Mesendoderm (in vitro differentiated cells): Measurements from ENCODE around the gene FANCC.

ENCODE experiments used
- DNase-seq: peaks from one replicate; pipeline ENCODE4 v3.0.0; 2013
- H2AK5ac ChIP-seq: 2 replicates; pipeline ENCODE4 v1.6.1; 2013; ENCODE audit warnings: low read length, inconsistent platforms
- H2BK120ac ChIP-seq: 2 replicates; pipeline ENCODE4 v1.6.1; 2013; ENCODE audit warnings: low read depth, mild to moderate bottlenecking, low read length, moderate library complexity, mixed read lengths
- H2BK15ac ChIP-seq: replicated peaks from 2 replicates; pipeline ENCODE4 v1.6.1; 2013; ENCODE audit warnings: low read depth, mild to moderate bottlenecking, moderate library complexity
- H2BK5ac ChIP-seq: 2 replicates; pipeline ENCODE4 v1.6.1; 2013; ENCODE audit warnings: low read length, inconsistent platforms
- H3K18ac ChIP-seq: 2 replicates; pipeline ENCODE4 v1.6.1; 2013; ENCODE audit warnings: mild to moderate bottlenecking, low read length, mixed read lengths
- H3K23ac ChIP-seq: one replicate; pipeline ENCODE4 v1.6.1; 2013; ENCODE audit warnings: low read length
- H3K27ac ChIP-seq: 2 replicates; pipeline ENCODE4 v1.5.1; 2013; ENCODE audit warnings: low read depth, mild to moderate bottlenecking, inconsistent platforms, low read length, moderate library complexity
- H3K27me3 ChIP-seq: 2 replicates; pipeline ENCODE4 v1.6.1; 2013; ENCODE audit warnings: low read length, control low read depth, mild to moderate bottlenecking, inconsistent platforms; ENCODE audit not compliant: insufficient read depth, poor library complexity
- H3K36me3 ChIP-seq: 2 replicates; pipeline ENCODE4 v1.6.1; 2013; ENCODE audit warnings: low read length, inconsistent platforms; ENCODE audit not compliant: control insufficient read depth, insufficient read depth
- H3K4ac ChIP-seq: one replicate; pipeline ENCODE4 v1.6.1; 2013; ENCODE audit warnings: low read depth, mild to moderate bottlenecking, low read length, moderate library complexity
- H3K4me1 ChIP-seq: 2 replicates; pipeline ENCODE4 v1.6.1; 2013; ENCODE audit warnings: low read depth, low read length, inconsistent platforms; ENCODE audit not compliant: control insufficient read depth
- H3K4me2 ChIP-seq: 2 replicates; pipeline ENCODE4 v1.6.1; 2013; ENCODE audit warnings: low read length
- H3K4me3 ChIP-seq: 2 replicates; pipeline ENCODE4 v1.5.1; 2013; ENCODE audit warnings: mild to moderate bottlenecking, low read length
- H3K56ac ChIP-seq: one replicate; pipeline ENCODE4 v1.6.1; 2013; ENCODE audit warnings: low read length
- H3K79me1 ChIP-seq: 2 replicates; pipeline ENCODE4 v1.6.1; 2013; ENCODE audit warnings: low read length, inconsistent platforms
- H3K79me2 ChIP-seq: 2 replicates; pipeline ENCODE4 v1.6.1; 2013; ENCODE audit warnings: mild to moderate bottlenecking, low read length; ENCODE audit not compliant: control insufficient read depth, insufficient read depth
- H3K9ac ChIP-seq: 2 replicates; pipeline ENCODE4 v1.6.1; 2013; ENCODE audit warnings: low read length, inconsistent platforms
- H4K5ac ChIP-seq: one replicate; pipeline ENCODE4 v1.6.1; 2013; ENCODE audit warnings: low read length
- H4K8ac ChIP-seq: one replicate; pipeline ENCODE4 v1.6.1; 2013; ENCODE audit warnings: low read depth, mild to moderate bottlenecking, control low read depth, low read length, moderate library complexity
- WGBS: extraction: QIAGEN DNeasy Blood & Tissue Kit; methylation state at CpG from one replicate; pipeline ENCODE4 v1.1.7; 2013; ENCODE audit warnings: low lambda C conversion rate, missing lambda C conversion rate; ENCODE audit not compliant: insufficient coverage; ENCODE audit errors: extremely low coverage; 5-methylcytosine and 5-hydroxymethylcytosine counted together

The FANCC gene

GRCh38 chr9:95088421-95089161 is 228.9 kb downstream of the FANCC start:
- Histone ChIP-seq H4K8ac (no peak overlapping the region), H3K23ac (no peak overlapping the region), H2BK120ac (no peak overlapping the region), H3K9ac (no peak overlapping the region), H3K27me3 (no peaks in the 10 kb centered on the region), H3K79me1 (no peaks in the 10 kb centered on the region), H2BK15ac (no peak overlapping the region), H3K56ac (no peak overlapping the region), H3K4me3 (no peak overlapping the region), H3K36me3 (no peaks in the 10 kb centered on the region), H2AK5ac (no peak overlapping the region), H3K4ac (no peak overlapping the region), H3K27ac (no peak overlapping the region), H2BK5ac (no peak overlapping the region), H4K5ac (no peak overlapping the region), H3K4me2 (no peak overlapping the region), H3K79me2 (no peaks in the 10 kb centered on the region), H3K18ac (no peak overlapping the region), H3K4me1 (peaks cover 3% of the 10 kb centered on the region)
- no peak for DNase-seq
- WGBS: no CpG with 5 or more reads among the region's 26 CpGs

- no peak overlapping the region for H3K4me2 ChIP-seq
- peaks cover 2% of the 10 kb centered on the region for H3K79me1 ChIP-seq
- no peak overlapping the region for H3K4me3 ChIP-seq
- no peak overlapping the region for H2BK15ac ChIP-seq
- H2BK5ac ChIP-seq: no peak overlapping the region
- no peak overlapping the region for H3K18ac ChIP-seq
- no peak for DNase-seq
- H2AK5ac ChIP-seq: no peak overlapping the region
- no peak overlapping the region for H4K8ac ChIP-seq
- no peak overlapping the region for H3K4ac ChIP-seq
- H3K27me3 ChIP-seq: no peaks in the 10 kb centered on the region
- H3K27ac ChIP-seq: no peak overlapping the region
- no peaks in the 10 kb centered on the region for H3K79me2 ChIP-seq
- no peak overlapping the region for H3K56ac ChIP-seq
- no CpG with 5 or more reads among the region's 9 CpGs for WGBS
- H3K23ac ChIP-seq: no peak overlapping the region
- no peak overlapping the region for H4K5ac ChIP-seq
- no peak overlapping the region for H3K9ac ChIP-seq
- H3K4me1 ChIP-seq: peaks cover 3% of the 10 kb centered on the region
- peaks cover 5% of the 10 kb centered on the region for H3K36me3 ChIP-seq
- no peak overlapping the region for H2BK120ac ChIP-seq
These were observed 229.8 kb downstream of the FANCC start for GRCh38 chr9:95087659-95088242.

DNA sequence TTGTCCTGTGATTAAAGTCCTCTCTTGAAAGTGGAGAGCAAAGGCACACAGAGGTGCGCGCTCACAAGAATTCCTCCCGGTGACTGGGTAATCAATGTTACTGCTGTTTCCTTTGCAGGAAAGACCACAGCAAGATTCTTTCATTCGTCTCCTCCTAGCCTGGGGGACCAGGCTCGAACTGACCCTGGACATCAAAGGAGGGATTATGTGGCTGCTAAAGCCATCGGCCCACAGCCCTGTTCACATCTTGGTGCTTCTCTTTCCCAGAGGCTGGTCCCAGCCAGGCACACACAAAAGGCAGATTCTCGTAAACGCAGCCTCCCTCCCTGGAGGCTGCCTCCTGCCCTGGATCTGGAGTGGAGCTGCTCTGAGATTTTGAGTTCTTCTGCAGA is 230.9 kb downstream of the FANCC start:
- H3K79me1 ChIP-seq: peaks cover 2% of the 10 kb centered on the region
- H4K8ac ChIP-seq: no peak overlapping the region
- H3K4me2 ChIP-seq: no peak overlapping the region
- no peak overlapping the region for H3K27ac ChIP-seq
- H3K18ac ChIP-seq: no peak overlapping the region
- no peak overlapping the region for H3K4me3 ChIP-seq
- H2BK5ac ChIP-seq: no peak overlapping the region
- H3K4ac ChIP-seq: no peak overlapping the region
- H4K5ac ChIP-seq: no peak overlapping the region
- H3K56ac ChIP-seq: no peak overlapping the region
- H2BK15ac ChIP-seq: no peak overlapping the region
- H3K27me3 ChIP-seq: no peaks in the 10 kb centered on the region
- no peak overlapping the region for H3K9ac ChIP-seq
- no peaks in the 10 kb centered on the region for H3K4me1 ChIP-seq
- DNase-seq: no peak
- H3K79me2 ChIP-seq: no peaks in the 10 kb centered on the region
- peaks cover 6% of the 10 kb centered on the region for H3K36me3 ChIP-seq
- H3K23ac ChIP-seq: no peak overlapping the region
- WGBS: no CpG with 5 or more reads among the region's 8 CpGs
- no peak overlapping the region for H2AK5ac ChIP-seq
- H2BK120ac ChIP-seq: no peak overlapping the region

- Histone ChIP-seq H3K4me2 (no peak overlapping the region), H2BK120ac (no peak overlapping the region), H3K23ac (no peak overlapping the region), H3K36me3 (peaks cover 6% of the 10 kb centered on the region), H3K79me1 (peaks cover 2% of the 10 kb centered on the region), H2BK15ac (no peak overlapping the region), H4K8ac (no peak overlapping the region), H3K56ac (no peak overlapping the region), H3K4me1 (no peaks in the 10 kb centered on the region), H3K79me2 (no peaks in the 10 kb centered on the region), H3K4me3 (no peak overlapping the region), H3K9ac (no peak overlapping the region), H3K27me3 (no peaks in the 10 kb centered on the region), H3K4ac (no peak overlapping the region), H3K18ac (no peak overlapping the region), H4K5ac (no peak overlapping the region), H2BK5ac (no peak overlapping the region), H2AK5ac (no peak overlapping the region), H3K27ac (no peak overlapping the region)
- no CpG with 5 or more reads among the region's 40 CpGs for WGBS
- no peak for DNase-seq
These were observed 231.5 kb downstream of the FANCC start for GRCh38 chr9:95085861-95086563.

- Histone ChIP-seq H3K56ac (no peak overlapping the region), H3K27ac (no peak overlapping the region), H3K4me3 (no peak overlapping the region), H3K4me2 (no peak overlapping the region), H3K36me3 (peaks cover 6% of the 10 kb centered on the region), H3K4ac (no peak overlapping the region), H2AK5ac (no peak overlapping the region), H2BK5ac (no peak overlapping the region), H3K9ac (no peak overlapping the region), H3K79me2 (no peaks in the 10 kb centered on the region), H3K18ac (no peak overlapping the region), H3K27me3 (no peaks in the 10 kb centered on the region), H4K5ac (no peak overlapping the region), H3K23ac (no peak overlapping the region), H4K8ac (no peak overlapping the region), H2BK120ac (no peak overlapping the region), H3K4me1 (no peaks in the 10 kb centered on the region), H2BK15ac (no peak overlapping the region), H3K79me1 (peaks cover 3% of the 10 kb centered on the region)
- no peak for DNase-seq
- no CpG with 5 or more reads among the region's 29 CpGs for WGBS
These were observed 232.3 kb downstream of the FANCC start for GRCh38 chr9:95085036-95085770.
